GM18909 (cell line): ENCODE results near the gene CSF3R.
A peak's percentile ranks its signal among the peaks of the same experiment; 100 is the strongest.

Experiments
- ATAC-seq: cut with Tn5 transposase; IDR thresholded peaks from one replicate; pipeline ENCODE4 v1.9.1; 2021; ENCODE audit warnings: mild to moderate bottlenecking; ENCODE audit not compliant: unreplicated experiment, poor library complexity

CSF3R gene

DNA sequence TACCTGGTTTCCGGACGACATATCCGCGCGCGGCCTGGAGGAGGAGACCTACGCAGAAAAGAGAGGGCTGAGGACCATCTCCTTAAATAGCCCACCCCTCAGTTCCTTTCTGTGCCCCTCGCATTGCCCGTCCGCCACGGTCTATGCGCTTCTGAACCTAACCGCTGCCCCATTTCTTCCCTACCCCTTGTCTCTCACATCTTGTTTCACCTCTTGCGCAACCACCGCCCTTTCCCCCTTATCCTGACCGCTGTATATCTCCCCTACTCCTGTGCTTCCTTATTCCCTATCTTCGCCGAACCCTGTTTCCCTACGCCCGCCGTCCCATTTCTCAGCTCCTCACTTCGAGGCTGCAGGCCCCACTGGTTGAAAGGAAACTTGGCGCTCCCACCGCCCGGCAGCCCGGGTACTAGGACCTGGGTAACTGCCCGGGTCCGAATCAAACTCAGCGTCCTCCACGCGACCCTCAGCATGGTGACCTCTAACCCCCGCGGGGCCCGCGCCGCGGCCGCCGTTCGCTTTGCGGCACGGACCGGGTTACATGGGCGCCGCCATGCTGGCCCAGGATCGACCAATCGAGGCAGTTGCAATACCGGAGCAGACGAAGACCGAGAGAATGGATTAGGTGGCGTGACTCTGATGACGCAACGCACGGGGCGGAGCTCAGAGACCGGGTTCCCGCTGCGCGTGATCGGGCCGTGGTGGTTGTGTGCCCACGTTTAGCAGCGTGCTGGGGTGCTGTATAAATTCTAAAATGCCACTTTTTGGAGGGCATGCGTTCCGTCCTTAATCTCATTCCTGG, 18.7 kb downstream of the CSF3R start, which contains the start of gene MRPS15:
TSS of gene MRPS15 (minus strand) at position 582 of the 802 bp plus-strand sequence. CDS start at position 473, 109 bp downstream.
- ATAC-seq, result peak; percentile 95

- peak; percentile 9 for ATAC-seq
Observed at GRCh38 chr1:36463463-36463802, 19.3 kb downstream of the CSF3R start.

GRCh38 chr1:36458910-36459309, 23.8 kb downstream of the CSF3R start:
- ATAC-seq, result no peak

GRCh38 chr1:36457691-36458090, 25.0 kb downstream of the CSF3R start:
- ATAC-seq, result no peak

DNA sequence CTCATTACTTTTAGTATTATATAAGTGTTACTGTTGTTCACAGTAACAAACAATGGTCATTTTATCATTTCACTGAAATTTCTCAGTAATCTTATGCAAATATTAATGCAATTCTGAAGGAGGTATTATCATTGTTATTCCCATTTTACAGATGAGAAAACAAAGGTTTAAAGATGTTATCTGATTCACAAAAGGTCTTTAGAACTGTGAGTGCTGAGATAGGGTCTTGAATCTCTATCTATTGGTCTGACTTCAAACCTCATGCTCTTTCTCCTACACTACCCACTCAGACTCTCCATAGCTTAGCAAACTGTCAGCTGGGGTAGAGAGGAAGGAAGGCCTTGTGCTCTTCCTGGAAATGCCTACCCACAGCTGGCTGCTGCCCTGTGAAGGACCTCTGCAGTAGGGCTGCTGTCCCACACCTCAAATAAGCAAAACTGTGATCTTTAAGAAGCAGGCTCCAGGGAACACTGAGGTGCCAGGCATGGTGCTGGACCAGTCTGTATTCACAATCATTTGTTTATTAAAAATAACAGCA, 26.3 kb downstream of the CSF3R start:
- no peak for ATAC-seq

DNA sequence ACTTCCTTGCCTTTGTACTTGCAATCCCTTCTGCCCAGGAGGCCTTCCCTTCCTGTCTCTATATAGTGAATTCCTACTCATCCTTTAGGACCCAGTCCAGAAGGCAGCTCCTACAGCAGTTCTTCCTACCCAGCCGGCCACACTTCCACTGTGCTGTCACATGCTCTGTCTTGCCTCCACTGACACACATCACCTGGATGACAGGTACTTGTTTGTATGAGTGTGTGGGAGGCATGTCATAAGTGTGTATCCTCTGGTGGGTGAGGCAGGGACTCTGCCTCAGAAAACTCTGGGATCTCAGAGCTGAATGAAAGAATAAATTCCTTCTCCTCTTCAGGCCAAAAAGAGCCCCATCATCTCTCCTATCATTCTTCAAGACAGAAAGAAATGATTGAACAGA, 27.3 kb downstream of the CSF3R start:
- no peak for ATAC-seq

DNA sequence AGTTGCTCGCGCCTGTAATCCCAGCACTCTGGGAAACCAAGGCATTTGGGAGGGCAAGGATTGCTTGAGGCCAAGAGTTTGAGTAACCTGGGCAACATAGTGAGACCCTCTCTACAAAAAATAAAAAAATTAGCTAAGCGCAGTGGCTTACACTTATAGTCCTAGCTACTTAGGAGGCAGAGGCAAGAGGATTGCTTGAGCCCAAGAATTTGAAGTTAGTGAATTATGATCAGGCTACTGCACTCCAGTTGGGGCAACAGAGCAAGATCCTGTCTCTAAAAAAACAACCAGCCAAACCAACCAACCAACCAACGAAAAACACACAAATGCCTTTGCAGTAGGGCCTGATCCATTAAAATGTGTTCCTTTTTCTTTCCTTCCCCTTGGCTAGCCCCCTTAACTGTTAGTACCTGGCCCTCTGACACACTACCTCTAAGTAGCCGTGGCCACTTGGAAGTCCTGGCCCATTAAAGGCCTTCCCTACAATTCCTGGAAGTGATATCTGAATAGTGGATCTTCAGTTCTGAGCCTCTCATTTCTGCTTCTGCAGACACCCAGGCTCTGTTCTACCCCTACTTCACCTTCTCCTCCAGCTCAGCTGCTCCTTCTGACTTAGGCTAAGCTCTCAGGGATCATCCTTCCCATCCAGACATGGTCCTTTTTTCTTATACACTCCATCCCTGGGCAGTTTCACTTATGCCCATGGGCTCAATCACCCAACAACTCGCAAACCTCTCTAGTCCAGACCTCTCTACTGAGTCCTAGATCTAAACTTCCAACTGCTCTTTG, 28.9 kb downstream of the CSF3R start:
- ATAC-seq, result no peak

DNA sequence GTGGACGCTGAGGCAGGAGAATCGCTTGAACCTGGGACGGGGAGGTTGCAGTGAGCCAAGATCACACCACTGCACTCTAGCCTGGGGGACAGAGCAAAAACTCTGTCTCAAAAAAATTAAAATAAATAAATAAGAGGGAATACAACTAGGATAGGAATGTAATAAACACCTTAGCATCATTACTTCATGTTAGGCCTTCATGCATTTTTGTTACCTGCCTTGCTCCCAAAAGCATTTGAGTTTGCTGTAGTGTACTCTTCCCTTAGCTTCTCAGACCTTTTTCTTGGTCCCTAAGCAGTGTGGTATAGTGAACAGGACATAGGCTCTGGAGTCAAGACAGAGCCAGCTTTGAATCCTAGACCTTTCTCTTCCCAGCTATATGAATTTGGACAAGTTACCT, 29.7 kb downstream of the CSF3R start:
- ATAC-seq, result no peak

DNA sequence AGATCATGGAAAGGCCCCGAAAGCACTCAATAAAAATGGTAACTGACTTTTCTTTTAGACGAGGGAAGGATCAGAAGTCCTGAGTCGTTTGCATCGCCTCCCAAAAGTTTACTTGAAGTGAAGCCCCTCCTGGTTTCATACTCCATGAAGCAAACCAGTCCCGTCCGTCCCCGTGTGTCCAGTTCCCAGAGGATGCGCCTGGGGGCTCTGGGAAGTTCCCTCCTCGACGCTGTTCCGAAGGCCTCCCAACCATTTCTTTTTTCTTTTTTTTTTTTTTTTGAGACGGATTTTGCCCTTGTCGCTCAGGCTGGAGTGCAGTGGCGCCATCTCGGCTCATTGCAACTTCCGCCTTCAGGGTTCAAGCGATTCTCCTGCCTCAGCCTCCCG, 31.8 kb downstream of the CSF3R start:
- no peak for ATAC-seq

GRCh38 chr1:36450270-36450918, 32.3 kb downstream of the CSF3R start, which contains the start of gene OSCP1:
Gene OSCP1 (minus strand): TSS chr1:36450451. CDS start chr1:36450369, 82 bp downstream.
- peak; percentile 96 for ATAC-seq

DNA sequence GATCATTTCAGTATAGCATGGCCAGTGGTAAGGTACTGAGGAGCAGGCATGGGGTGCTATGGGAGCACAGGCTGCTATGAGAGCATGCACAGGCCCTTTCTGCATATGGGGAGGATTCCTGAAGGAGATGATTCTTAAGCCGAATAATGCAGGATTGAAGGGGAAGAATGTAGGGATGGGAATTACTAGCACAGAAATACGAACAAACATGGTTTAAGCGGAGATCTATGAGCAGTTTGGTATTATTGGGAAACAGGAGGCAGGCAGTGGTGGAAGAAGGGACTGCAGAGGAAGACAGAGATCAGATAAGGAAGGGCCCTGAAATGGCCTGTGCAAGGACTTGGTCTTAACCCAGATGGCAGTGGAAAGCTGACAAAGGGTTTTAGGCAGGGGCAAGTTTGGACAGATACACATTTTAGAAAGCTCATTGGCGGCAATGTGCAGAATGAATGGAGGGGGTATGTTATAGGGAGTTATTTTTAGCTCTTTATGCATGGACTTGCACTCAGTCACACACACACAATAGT, 34.1 kb downstream of the CSF3R start:
- ATAC-seq, result no peak

DNA sequence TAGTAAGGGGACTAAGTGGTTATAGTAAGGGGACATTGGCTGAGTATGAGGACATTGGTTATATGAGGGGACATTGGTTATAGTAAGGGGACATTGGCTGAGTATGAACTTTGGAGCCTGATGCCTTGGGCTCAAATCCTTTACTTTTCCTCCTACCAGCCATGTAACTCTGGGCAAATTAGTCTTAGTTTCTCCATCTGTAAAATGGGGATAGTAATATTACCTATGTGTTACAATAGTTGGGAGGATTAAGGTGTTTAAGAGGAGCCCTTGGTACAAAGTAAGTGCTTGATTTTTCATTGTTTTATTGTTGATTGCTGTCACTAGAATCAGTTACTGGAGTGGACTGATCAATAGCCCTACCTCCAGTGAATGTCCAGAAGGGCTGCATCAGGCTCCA, 35.3 kb downstream of the CSF3R start:
- no peak for ATAC-seq

- ATAC-seq, result no peak
Observed at GRCh38 chr1:36446746-36447145, 36.0 kb downstream of the CSF3R start.

GRCh38 chr1:36446271-36446670, 36.4 kb downstream of the CSF3R start:
- ATAC-seq, result no peak

DNA sequence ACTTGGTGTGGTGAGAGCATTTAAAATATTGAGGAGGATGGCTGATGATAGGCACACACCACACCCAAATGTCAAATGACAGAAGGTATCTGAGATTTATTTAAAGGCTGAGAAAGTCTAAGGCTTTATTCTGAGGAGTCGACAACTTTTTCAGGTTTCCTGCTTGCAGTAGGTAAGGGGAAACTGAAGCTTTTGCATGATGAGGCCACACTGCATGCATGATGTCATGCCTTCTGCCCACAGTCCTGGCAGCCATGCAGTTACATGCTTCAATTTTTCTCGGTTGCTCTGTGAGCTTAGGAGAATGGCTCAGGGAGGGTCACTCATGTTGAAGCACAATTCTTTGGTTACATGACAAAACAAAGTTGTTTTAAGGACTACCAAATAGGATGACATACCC, 39.4 kb downstream of the CSF3R start:
- no peak for ATAC-seq

DNA sequence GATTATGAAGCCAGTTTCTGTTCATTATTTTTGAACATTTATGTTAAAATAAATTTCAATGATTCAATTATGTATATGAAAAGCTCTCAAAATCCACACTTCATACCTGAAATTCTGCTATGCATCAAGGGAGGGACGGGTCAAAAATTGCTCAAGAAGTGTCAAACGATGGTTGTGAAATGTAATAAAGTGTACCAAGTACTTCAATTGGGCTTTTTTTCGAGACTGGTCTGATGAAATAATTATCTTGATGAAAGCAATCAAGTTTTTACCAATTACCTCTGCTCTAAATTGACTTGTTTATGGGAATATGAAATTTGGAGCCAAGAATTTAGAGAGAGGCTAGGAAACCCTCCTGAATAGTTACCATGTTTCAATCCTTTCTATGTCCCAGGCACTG, 40.4 kb downstream of the CSF3R start:
- no peak for ATAC-seq

DNA sequence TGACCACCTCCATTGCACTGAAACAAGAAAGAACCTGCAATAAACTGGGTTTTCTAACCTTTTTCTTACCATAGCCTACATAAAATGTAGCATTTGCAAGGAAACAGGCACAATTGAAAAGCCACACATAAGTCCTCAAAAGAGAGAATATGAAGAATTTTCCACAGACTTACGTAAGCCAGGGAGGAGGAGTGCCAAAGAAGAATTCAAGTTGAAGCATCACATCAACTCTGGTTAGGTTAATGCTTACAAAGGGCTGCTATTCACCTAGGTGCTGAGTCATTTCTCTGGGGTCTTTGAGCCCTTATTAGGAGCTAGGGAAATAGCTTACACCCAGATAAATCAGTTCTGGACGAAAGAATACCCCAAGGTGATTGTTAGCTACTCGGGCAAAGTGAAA, 42.1 kb downstream of the CSF3R start:
- ATAC-seq, result no peak

DNA sequence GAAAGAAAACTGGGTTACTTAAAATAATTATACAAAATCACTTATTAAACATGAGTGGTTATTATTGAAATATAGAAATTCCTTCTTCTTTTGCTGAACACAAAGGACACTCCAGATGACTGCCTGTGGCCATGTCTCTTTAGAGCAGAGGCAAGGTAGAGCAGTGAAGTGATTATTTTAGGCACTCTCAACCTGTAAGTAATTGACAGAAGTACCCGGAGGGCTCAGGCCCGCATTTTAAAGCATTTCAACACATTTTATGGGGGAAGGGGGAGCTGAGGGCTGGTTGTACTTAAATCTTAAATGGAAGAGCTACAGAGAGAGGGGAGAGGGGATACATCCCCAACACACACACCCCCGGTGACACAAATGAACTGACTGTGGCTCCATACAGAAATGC, 42.7 kb downstream of the CSF3R start:
- ATAC-seq, result no peak

DNA sequence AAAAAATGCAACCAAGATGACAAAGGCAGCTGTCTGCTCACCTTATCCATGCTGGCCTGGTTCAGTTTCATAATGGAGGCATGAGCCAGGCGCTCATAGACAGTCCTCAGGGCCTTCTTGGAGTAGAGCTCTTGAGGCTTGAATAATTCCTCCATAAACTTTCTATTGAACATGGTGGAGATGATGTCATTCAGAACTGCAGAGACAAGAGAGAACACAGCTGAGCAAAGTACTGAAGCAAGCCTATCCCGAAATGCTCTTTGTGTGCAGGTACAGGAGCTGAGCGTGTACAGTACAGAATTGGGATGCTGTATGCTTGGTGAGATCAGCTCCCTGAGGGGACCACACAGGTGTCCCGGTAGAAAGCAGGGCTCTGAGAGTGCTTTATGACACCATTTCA, 44.0 kb downstream of the CSF3R start:
- no peak for ATAC-seq

DNA sequence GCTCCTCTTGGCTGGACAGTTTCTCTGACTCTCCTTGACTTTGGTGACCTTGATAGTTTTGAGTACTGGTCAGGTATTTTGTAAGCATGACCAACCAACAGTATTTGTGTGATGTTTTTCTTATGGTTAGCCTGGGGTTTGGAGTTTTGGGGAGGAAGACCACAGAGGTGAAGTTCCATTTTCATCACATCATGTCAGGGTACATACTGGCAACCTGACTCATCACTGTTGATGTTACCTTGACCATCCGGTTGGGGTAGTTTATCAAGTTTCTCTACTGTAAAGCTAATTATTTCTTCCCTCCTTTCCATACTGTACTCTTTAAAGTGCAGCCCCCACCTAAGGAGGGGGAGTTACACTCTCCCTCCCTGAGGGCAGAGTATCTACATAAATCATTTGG, 45.9 kb downstream of the CSF3R start:
- no peak for ATAC-seq

DNA sequence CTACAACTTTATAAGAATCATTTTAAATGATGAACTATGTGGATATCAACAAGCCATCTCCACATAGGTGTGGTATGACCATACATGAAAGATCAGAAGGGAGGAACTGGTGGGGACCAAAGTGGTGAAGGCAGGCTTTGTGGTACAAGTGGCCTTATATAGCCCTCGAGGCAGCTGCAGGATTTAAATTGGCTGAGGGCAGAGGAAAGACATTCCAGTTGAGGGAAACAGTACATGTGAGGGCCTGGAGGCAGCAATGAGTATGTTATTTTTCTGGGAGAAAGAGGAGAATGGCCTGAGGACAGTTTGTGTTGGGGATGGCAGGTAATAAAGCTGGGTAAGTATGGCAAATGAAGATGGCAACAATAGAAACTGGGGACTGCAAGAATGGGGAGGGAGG, 49.6 kb downstream of the CSF3R start:
- no peak for ATAC-seq
